Neural cell (in vitro differentiated cells): ENCODE results near the gene BMP2. TPM values are rescaled to one million over a fixed set of nuclear protein-coding genes. Genes with fewer than 3 reads are reported as not detected.

Source experiments
- H2AFZ ChIP-seq: fragments of 200-600, 300-800 bp; sonication (generic), shearing (Covaris generic); 2 replicates; pipeline ENCODE4 v1.6.0; 2014; ENCODE audit warnings: low read depth, mild to moderate bottlenecking, antibody characterized with exemption, low read length, moderate library complexity
- H3F3A ChIP-seq: fragments of 200-600 bp; shearing (Covaris generic); 2 replicates; pipeline ENCODE4 v1.6.1; 2016; ENCODE audit warnings: mild to moderate bottlenecking, moderate library complexity, mixed read lengths, antibody characterized with exemption, low read length; ENCODE audit not compliant: insufficient read depth, poor library complexity, severe bottlenecking
- H3K27ac ChIP-seq: fragments of 200-600, 300-800 bp; sonication (generic), shearing (Covaris generic); 2 replicates; pipeline ENCODE4 v1.5.1; 2014; ENCODE audit warnings: mild to moderate bottlenecking, low read length, moderate library complexity
- H3K27me3 ChIP-seq: fragments of 300-800, 200-600 bp; sonication (generic), shearing (Covaris generic); 2 replicates; pipeline ENCODE4 v1.6.0; 2014; ENCODE audit warnings: mild to moderate bottlenecking, low read depth, low read length, moderate library complexity; ENCODE audit not compliant: insufficient read depth
- H3K36me3 ChIP-seq: fragments of 300-800, 200-600 bp; sonication (generic), shearing (Covaris generic); 2 replicates; pipeline ENCODE4 v1.5.1; 2014; ENCODE audit warnings: mild to moderate bottlenecking, antibody characterized with exemption, low read length, moderate library complexity; ENCODE audit not compliant: insufficient read depth
- H3K4me2 ChIP-seq: fragments of 300-800, 200-600 bp; sonication (generic), shearing (Covaris generic); 2 replicates; pipeline ENCODE4 v1.6.0; 2014; ENCODE audit warnings: mild to moderate bottlenecking, low read length
- H3K4me3 ChIP-seq: fragments of 300-800, 200-600 bp; sonication (generic), shearing (Covaris generic); 2 replicates; pipeline ENCODE4 v1.5.1; 2014; ENCODE audit warnings: mild to moderate bottlenecking, low read length, moderate library complexity
- H3K79me2 ChIP-seq: fragments of 200-600 bp; shearing (Covaris generic); replicated peaks from 2 replicates; pipeline ENCODE4 v1.6.0; 2014; ENCODE audit warnings: mild to moderate bottlenecking, low read length, moderate library complexity; ENCODE audit not compliant: insufficient read depth
- H3K9ac ChIP-seq: fragments of 300-800, 200-600 bp; sonication (generic), shearing (Covaris generic); 2 replicates; pipeline ENCODE4 v1.6.1; 2016; ENCODE audit warnings: mild to moderate bottlenecking, low read length, mixed read lengths
- H3K9me2 ChIP-seq: fragments of 200-600 bp; shearing (Covaris generic); 2 replicates; pipeline ENCODE4 v1.6.1; 2016; ENCODE audit warnings: mild to moderate bottlenecking, low read length, mixed read lengths; ENCODE audit not compliant: insufficient read depth
- H3K9me3 ChIP-seq: fragments of 200-600, 300-800 bp; sonication (generic), shearing (Covaris generic); 2 replicates; pipeline ENCODE4 v1.6.1; 2016; ENCODE audit warnings: mild to moderate bottlenecking, mixed run types, low read length, moderate library complexity, mixed read lengths
- H4K20me1 ChIP-seq: fragments of 200-600 bp; shearing (Covaris generic); 2 replicates; pipeline ENCODE4 v1.6.1; 2016; ENCODE audit warnings: mild to moderate bottlenecking, mixed run types; ENCODE audit not compliant: insufficient read depth
- EP300 ChIP-seq: fragments of 450-650 bp; conservative IDR thresholded peaks from 2 replicates; pipeline ENCODE4 v1.6.1; 2014; ENCODE audit warnings: antibody characterized with exemption, mild to moderate bottlenecking, moderate library complexity; ENCODE audit not compliant: poor library complexity, severe bottlenecking
- EZH2 ChIP-seq: fragments of 200-600, 300-800 bp; shearing (Covaris generic), sonication (generic); IDR thresholded peaks from 2 replicates; pipeline ENCODE4 v1.6.1; 2014; ENCODE audit warnings: antibody characterized with exemption, low read length, borderline replicate concordance, mild to moderate bottlenecking; ENCODE audit not compliant: insufficient read depth, poor library complexity, severe bottlenecking
- MXI1 ChIP-seq: fragments of 450-650 bp; conservative IDR thresholded peaks from 2 replicates; pipeline ENCODE4 v1.6.1; 2014; ENCODE audit warnings: antibody characterized with exemption, mild to moderate bottlenecking; ENCODE audit not compliant: poor library complexity, severe bottlenecking
- POLR2AphosphoS5 ChIP-seq: IDR thresholded peaks from 2 replicates; pipeline ENCODE4 v1.6.1; 2012
- RAD21 ChIP-seq: fragments of 450-650 bp; conservative IDR thresholded peaks from 2 replicates; pipeline ENCODE4 v1.6.1; 2014; ENCODE audit warnings: antibody characterized with exemption, mild to moderate bottlenecking, moderate library complexity
- SMC3 ChIP-seq: fragments of 450-650 bp; conservative IDR thresholded peaks from 2 replicates; pipeline ENCODE4 v1.6.1; 2014; ENCODE audit warnings: antibody characterized with exemption, mild to moderate bottlenecking, moderate library complexity; ENCODE audit not compliant: poor library complexity
- TAF1 ChIP-seq: IDR thresholded peaks from 2 replicates; pipeline ENCODE4 v1.6.1; 2012; ENCODE audit warnings: low read depth
- polyA plus RNA-seq: library from polyadenylated mRNA; depleted of rRNA; stranded (reverse); fragments of >200 nt; gene quantifications from 2 replicates; pipeline ENCODE4 v1.2.3, GENCODE V29; 2014
- TF ChIP-seq, protein P1 (sequence below): IDR thresholded peaks from 2 replicates; pipeline ENCODE4 v1.6.1; 2012; ENCODE audit warnings: borderline replicate concordance
- TF ChIP-seq, protein P2 (sequence below): fragments of 450-650 bp; IDR thresholded peaks from 2 replicates; pipeline ENCODE4 v1.5.1; 2014; ENCODE audit warnings: antibody characterized with exemption, mild to moderate bottlenecking, moderate library complexity; ENCODE audit not compliant: poor library complexity, severe bottlenecking

BMP2 gene
- polyA plus RNA-seq, 1 donor from 2014 or later, result 1.1 TPM

- Histone ChIP-seq H3F3A (no peaks in the 10 kb centered on the region), H3K9ac (no peak overlapping the region), H3K27ac (no peak overlapping the region), H3K27me3 (no peaks in the 10 kb centered on the region), H4K20me1 (no peaks in the 10 kb centered on the region), H2AFZ (no peak overlapping the region), H3K9me3 (no peaks in the 10 kb centered on the region), H3K9me2 (no peaks in the 10 kb centered on the region), H3K4me2 (no peak overlapping the region), H3K4me3 (no peak overlapping the region), H3K36me3 (no peaks in the 10 kb centered on the region), H3K79me2 (no peaks in the 10 kb centered on the region)
- TF ChIP-seq, protein P1, sequence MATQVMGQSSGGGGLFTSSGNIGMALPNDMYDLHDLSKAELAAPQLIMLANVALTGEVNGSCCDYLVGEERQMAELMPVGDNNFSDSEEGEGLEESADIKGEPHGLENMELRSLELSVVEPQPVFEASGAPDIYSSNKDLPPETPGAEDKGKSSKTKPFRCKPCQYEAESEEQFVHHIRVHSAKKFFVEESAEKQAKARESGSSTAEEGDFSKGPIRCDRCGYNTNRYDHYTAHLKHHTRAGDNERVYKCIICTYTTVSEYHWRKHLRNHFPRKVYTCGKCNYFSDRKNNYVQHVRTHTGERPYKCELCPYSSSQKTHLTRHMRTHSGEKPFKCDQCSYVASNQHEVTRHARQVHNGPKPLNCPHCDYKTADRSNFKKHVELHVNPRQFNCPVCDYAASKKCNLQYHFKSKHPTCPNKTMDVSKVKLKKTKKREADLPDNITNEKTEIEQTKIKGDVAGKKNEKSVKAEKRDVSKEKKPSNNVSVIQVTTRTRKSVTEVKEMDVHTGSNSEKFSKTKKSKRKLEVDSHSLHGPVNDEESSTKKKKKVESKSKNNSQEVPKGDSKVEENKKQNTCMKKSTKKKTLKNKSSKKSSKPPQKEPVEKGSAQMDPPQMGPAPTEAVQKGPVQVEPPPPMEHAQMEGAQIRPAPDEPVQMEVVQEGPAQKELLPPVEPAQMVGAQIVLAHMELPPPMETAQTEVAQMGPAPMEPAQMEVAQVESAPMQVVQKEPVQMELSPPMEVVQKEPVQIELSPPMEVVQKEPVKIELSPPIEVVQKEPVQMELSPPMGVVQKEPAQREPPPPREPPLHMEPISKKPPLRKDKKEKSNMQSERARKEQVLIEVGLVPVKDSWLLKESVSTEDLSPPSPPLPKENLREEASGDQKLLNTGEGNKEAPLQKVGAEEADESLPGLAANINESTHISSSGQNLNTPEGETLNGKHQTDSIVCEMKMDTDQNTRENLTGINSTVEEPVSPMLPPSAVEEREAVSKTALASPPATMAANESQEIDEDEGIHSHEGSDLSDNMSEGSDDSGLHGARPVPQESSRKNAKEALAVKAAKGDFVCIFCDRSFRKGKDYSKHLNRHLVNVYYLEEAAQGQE, result no peak
- no peak for TF ChIP-seq MXI1
- TF ChIP-seq EZH2, result no peak
- TF ChIP-seq, protein P2, sequence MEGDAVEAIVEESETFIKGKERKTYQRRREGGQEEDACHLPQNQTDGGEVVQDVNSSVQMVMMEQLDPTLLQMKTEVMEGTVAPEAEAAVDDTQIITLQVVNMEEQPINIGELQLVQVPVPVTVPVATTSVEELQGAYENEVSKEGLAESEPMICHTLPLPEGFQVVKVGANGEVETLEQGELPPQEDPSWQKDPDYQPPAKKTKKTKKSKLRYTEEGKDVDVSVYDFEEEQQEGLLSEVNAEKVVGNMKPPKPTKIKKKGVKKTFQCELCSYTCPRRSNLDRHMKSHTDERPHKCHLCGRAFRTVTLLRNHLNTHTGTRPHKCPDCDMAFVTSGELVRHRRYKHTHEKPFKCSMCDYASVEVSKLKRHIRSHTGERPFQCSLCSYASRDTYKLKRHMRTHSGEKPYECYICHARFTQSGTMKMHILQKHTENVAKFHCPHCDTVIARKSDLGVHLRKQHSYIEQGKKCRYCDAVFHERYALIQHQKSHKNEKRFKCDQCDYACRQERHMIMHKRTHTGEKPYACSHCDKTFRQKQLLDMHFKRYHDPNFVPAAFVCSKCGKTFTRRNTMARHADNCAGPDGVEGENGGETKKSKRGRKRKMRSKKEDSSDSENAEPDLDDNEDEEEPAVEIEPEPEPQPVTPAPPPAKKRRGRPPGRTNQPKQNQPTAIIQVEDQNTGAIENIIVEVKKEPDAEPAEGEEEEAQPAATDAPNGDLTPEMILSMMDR, result no peak
- TF ChIP-seq POLR2AphosphoS5, result no peak
- no peak for TF ChIP-seq EP300
- TF ChIP-seq SMC3, result no peak
- no peak for TF ChIP-seq TAF1
- no peak for TF ChIP-seq RAD21
Measured at GRCh38 chr20:6740096-6740495, 27.4 kb upstream of the BMP2 start.

DNA sequence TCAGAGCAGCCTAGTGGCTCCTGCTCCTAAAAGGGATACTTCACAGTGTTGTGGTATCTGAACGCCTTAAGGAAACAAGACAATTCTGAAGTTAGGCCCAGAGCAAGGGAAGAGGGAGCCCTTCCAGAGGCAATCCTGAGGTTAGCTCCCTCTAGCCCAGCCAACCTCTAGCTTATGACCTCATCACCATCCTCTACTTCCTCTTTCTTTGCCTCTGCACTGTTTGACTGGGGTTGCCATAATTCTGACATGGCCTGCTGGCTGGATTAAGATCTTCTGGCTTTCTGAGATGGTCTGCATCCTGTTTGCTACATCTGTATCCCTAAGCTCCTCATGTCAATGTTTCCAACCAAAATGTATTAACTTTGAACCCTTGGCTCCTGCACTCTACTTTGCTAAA lies 23.3 kb upstream of the BMP2 start:
- no peaks in the 10 kb centered on the region for H4K20me1 ChIP-seq
- no peak overlapping the region for H3K9ac ChIP-seq
- H3K27me3 ChIP-seq, result no peaks in the 10 kb centered on the region
- TF ChIP-seq RAD21, result no peak
- no peak for TF ChIP-seq EZH2
- no peak for TF ChIP-seq EP300
- TF ChIP-seq, protein P2, result no peak
- TF ChIP-seq POLR2AphosphoS5, result no peak
- no peak for TF ChIP-seq SMC3
- TF ChIP-seq, protein P1, result no peak
- no peak for TF ChIP-seq MXI1
- TF ChIP-seq TAF1, result no peak
- H3K9me2 ChIP-seq, result no peaks in the 10 kb centered on the region
- H3K36me3 ChIP-seq, result no peaks in the 10 kb centered on the region
- H3K9me3 ChIP-seq, result no peaks in the 10 kb centered on the region
- H3F3A ChIP-seq, result no peaks in the 10 kb centered on the region
- no peak overlapping the region for H3K27ac ChIP-seq
- no peaks in the 10 kb centered on the region for H3K79me2 ChIP-seq
- no peak overlapping the region for H3K4me3 ChIP-seq
- H2AFZ ChIP-seq, result no peak overlapping the region
- H3K4me2 ChIP-seq, result no peak overlapping the region
